ENCODE measurements around the gene PPARA.

The PPARA gene

DNA sequence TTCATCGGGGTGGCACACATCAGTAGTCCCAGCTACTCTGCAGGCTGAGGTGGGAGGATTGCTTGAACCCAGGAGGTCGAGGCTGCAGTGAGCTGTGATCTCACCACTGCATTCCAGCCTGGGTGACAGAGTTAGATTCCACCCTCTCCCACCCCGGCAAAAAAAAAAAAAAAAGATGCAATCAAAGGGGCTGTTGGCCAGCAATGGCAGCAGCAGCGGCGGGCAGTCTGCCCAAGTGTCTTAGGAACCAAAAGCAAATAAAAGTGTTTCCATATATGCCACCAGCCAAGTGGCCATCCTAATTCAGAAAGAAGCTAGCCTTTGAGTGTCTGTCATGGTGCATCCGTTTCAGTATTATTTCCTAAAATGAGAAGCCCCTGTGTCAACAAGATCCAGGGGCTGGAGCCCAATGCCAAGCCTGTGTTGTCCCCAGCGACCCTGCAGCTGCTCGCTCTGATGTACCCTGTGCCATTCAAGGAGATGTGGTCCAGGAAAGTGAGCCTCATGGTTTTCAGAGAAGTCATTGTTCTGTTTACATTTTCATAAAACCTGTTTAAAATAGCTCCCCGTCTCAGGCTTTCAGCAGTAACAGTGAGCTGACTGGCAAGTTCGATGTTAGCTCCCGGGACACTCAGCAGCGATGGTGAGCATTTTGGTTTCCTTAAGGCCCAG is 87.3 kb downstream of the PPARA start:
- TF ChIP-seq POLR2A (IDR thresholded peaks at IDR 0.05; ENCODE audit: low read depth, low read length): no peak
- TF ChIP-seq TAF1 (IDR thresholded peaks at IDR 0.05; ENCODE audit: borderline replicate concordance, low read depth, low read length): no peak
- no peak for TF ChIP-seq POLR2AphosphoS5 (IDR thresholded peaks at IDR 0.05; ENCODE audit: low read depth, low read length)

DNA sequence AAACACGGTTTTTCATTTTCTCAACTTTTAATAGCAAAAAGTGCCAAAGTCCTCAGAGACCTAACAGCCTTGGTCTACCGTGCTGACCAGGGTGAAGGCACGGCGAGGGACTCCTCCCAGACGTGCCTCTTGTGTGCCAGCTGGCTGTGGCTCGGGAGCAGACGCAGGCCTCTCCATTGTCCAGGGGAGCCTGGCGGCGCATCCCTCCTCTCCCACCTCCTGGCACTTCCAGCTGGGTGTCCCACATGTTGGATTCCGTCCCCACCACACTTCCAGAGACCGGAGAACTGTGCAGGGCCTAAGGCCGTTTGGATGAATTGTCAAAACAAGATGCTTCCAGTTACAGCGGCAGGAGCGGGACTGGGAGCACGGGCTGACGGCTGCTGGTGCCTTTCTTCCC is 88.2 kb downstream of the PPARA start:
- no peak for DNase-seq (ENCODE audit: insufficient read length)
- TF ChIP-seq TAF1 (IDR thresholded peaks at IDR 0.05; ENCODE audit: borderline replicate concordance, low read depth, low read length): no peak
- no peak for FAIRE-seq

More for the DNA sequence above, 87.3 kb downstream of the PPARA start:
- DNase-seq (ENCODE audit: insufficient read length) (no peak), FAIRE-seq (no peak)

DNA sequence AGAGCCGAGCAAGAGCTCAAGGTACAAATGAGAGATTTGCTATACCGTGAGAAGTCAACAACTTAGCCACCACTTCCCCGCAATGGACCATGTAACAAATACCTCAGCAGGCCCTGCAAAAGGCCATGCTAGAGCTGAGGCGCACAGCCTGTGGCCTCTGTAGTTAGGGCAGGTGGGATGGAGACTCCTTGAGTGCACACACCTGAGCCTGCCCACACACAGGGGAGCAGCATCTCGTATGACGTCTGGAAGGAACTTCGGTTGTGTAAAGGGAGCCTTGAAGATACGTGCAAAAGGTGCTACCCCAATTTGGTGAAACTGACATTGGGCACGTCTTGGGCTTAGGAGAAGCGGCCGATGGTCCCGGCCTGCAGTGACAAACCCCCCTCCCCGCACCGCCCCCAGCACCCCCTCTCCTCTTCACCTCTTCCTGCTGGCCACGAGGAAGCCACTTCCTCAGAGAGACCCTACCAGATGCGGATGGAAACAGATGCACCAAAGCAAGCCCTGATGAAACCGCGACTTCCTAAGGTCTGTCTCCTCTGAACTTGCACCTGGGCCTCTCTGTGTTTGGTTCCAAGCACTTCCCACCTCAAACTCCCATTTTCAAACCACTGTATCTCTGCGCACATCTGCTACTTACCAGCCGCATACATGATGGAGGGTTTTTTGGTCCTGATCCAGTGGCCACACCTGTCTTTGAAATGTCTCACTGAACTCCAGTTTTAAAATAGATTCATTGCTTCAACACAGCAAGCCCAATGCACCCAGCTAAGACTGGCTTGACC is 89.1 kb downstream of the PPARA start:
- DNase-seq (ENCODE audit: insufficient read length): no peak
- TF ChIP-seq TAF1 (IDR thresholded peaks at IDR 0.05; ENCODE audit: borderline replicate concordance, low read depth, low read length) (no peak), POLR2AphosphoS5 (IDR thresholded peaks at IDR 0.05; ENCODE audit: low read depth, low read length) (no peak), POLR2A (IDR thresholded peaks at IDR 0.05; ENCODE audit: low read depth, low read length) (no peak)
- FAIRE-seq: no peak

DNA sequence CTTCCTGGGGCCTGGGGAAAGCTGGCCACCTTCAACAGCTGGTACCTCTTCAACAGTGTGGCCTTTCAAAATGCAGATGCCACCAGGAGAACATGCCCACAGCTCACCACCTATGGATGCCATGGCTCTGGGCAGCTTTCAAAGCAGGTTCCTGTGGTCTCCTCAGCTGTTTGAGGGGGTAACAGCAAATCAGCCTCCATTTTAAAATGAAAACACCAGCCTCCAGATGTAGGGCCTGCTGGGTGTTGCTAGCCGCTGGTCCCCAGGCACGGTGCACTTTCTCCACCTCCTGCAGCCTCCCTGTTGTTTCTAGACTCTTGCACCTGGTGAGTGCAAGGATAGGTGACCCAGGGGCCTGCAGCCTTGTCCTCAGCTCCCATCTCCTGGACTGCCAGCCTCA is 89.7 kb downstream of the PPARA start:
- no peak for DNase-seq (ENCODE audit: insufficient read length)
- FAIRE-seq: no peak
- TF ChIP-seq POLR2A (IDR thresholded peaks at IDR 0.05; ENCODE audit: low read depth, low read length): no peak
- no peak for TF ChIP-seq POLR2AphosphoS5 (IDR thresholded peaks at IDR 0.05; ENCODE audit: low read depth, low read length)
- no peak for TF ChIP-seq TAF1 (IDR thresholded peaks at IDR 0.05; ENCODE audit: borderline replicate concordance, low read depth, low read length)

DNA sequence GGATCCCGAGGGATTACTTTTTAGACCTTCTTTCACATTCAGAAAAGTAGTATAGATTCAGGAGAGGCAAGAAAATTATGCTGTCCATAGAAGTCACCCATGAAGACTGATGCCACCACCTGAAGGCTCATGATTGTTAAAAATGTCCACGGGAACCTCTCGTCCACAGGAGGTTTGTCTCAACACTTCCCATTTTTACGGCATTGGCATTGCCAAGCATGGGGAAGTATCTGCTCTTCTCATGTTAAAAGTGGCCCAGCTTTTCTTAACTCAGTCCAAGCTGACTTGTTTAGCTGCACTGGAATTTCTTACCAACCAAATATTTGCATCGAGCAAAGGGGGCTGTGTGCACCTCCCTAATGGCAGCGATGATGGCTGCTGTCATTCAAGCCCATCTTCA is 90.2 kb downstream of the PPARA start:
- DNase-seq (ENCODE audit: insufficient read length) (no peak), FAIRE-seq (no peak)
- no peak for TF ChIP-seq TAF1 (IDR thresholded peaks at IDR 0.05; ENCODE audit: borderline replicate concordance, low read depth, low read length)
- no peak for TF ChIP-seq POLR2AphosphoS5 (IDR thresholded peaks at IDR 0.05; ENCODE audit: low read depth, low read length)
- no peak for TF ChIP-seq POLR2A (IDR thresholded peaks at IDR 0.05; ENCODE audit: low read depth, low read length)

DNA sequence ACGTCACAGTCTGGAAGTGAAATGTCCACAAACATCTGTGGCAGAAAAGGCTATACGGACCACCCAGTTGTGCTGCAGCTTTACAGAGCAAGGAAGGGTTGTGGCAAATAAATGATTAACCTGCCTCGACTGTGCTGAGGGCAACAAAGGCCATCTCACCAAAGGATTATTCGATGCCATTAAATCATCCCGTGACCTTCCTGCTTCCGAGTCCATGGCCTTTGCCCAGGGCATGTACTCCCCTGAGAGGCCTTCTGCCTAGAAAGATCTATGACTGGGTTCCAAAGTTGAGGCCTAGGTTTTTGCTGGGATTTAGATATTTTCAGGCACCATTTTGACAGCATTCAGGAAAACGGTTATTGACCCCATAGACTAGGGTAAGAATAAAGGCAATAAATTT is 90.6 kb downstream of the PPARA start:
- FAIRE-seq: no peak
- TF ChIP-seq POLR2AphosphoS5 (IDR thresholded peaks at IDR 0.05; ENCODE audit: low read depth, low read length): no peak
- TF ChIP-seq TAF1 (IDR thresholded peaks at IDR 0.05; ENCODE audit: borderline replicate concordance, low read depth, low read length): no peak
- no peak for TF ChIP-seq POLR2A (IDR thresholded peaks at IDR 0.05; ENCODE audit: low read depth, low read length)
- DNase-seq (ENCODE audit: insufficient read length): no peak

DNA sequence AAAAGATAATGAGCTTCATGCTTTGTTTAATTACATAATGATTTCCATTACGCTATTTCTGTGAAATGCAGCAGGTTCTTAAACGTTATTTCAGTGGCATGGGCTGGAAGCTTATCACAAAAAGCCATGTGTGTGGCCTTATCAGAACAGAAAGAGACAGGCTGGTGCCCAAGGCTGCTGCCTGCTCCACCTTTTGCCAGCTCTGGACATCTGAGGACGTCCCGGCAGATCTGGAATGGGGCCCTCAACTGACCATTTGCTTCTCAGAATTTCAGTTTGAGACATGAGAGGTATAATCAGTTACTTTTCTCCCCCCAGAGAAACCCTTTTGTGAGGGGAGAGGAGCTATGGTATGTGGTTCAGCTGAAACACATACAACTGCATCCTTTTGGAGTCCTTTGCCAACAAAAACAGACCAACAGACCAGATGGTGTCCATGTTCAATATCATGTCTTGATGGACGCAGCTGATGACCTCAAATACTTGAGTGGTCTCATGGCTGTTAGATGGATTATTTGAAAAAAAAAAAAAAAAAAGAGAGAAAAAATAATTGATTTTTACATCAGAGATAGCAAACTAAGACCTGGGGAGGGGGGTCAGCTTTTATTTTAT is 91.2 kb downstream of the PPARA start:
- FAIRE-seq: no peak
- no peak for DNase-seq (ENCODE audit: insufficient read length)
- TF ChIP-seq TAF1 (IDR thresholded peaks at IDR 0.05; ENCODE audit: borderline replicate concordance, low read depth, low read length) (no peak), POLR2AphosphoS5 (IDR thresholded peaks at IDR 0.05; ENCODE audit: low read depth, low read length) (no peak), POLR2A (IDR thresholded peaks at IDR 0.05; ENCODE audit: low read depth, low read length) (no peak)

DNA sequence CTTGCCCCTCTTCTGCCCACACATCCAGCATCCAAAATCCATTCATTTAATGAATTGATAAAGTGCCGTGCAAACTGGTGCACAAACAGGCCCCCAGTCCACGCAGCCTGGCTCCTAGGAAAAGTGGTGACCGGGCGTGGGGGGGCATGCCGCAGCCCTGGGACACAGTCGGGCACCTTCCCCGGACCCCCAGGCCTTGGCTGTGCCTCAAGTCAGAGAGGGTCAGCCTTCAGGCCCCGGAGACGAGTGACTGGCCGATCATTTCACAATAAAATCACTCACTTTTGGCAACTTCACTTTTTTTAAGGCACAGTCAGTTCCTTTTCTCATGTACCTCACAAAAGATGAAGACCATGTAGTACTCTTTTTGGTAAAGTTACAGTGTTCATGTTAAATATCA is 91.8 kb downstream of the PPARA start:
- DNase-seq (ENCODE audit: insufficient read length): no peak
- no peak for FAIRE-seq

DNA sequence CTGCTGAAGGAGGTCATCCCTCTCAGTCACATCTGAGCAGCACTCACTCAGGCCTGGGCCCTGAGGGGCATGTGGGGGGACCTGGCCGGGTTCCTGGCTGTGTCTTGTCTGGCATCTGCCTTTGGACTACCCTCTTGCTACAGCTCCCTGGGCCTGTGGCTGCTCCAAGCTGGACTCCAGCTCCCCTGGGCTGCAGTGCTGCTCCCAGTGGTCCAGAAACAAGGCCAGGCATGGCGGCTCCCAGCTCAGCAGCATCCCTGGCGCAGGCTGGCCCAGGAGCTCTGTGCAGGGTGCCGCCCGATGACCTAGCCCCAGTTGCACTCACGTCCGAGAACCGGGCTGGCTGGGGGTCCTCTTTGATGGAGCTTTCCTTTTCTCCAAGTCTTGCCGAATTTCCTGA is 94.4 kb downstream of the PPARA start:
- TF ChIP-seq TAF1 (IDR thresholded peaks at IDR 0.05; ENCODE audit: borderline replicate concordance, low read depth, low read length): no peak
- no peak for FAIRE-seq
- DNase-seq (ENCODE audit: insufficient read length): no peak

More for the DNA sequence above, 91.8 kb downstream of the PPARA start:
- TF ChIP-seq POLR2A (IDR thresholded peaks at IDR 0.05; ENCODE audit: low read depth, low read length) (no peak), POLR2AphosphoS5 (IDR thresholded peaks at IDR 0.05; ENCODE audit: low read depth, low read length) (no peak), TAF1 (IDR thresholded peaks at IDR 0.05; ENCODE audit: borderline replicate concordance, low read depth, low read length) (no peak)

DNA sequence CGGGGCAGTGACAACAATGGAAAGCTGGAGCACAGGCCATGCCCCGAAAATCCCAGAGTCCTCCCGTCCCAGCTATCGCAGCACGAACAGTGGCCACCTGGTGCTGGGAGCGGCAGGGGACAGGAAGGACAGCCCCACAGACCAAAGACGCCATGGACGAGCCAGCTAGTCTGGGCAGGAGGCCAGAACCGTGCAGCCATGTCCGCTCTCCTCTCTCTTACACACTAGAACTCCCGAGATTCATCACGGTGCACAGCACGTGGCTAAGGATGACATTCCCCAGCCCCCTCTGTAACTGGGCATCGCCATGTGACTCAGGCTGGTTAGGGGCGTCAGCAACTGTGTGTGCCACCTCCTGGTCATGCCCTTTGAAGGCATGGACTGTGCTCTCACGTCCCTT is 95.2 kb downstream of the PPARA start:
- TF ChIP-seq POLR2A (IDR thresholded peaks at IDR 0.05; ENCODE audit: low read depth, low read length) (no peak), TAF1 (IDR thresholded peaks at IDR 0.05; ENCODE audit: borderline replicate concordance, low read depth, low read length) (no peak), POLR2AphosphoS5 (IDR thresholded peaks at IDR 0.05; ENCODE audit: low read depth, low read length) (no peak)
- no peak for DNase-seq (ENCODE audit: insufficient read length)
- FAIRE-seq: no peak

DNA sequence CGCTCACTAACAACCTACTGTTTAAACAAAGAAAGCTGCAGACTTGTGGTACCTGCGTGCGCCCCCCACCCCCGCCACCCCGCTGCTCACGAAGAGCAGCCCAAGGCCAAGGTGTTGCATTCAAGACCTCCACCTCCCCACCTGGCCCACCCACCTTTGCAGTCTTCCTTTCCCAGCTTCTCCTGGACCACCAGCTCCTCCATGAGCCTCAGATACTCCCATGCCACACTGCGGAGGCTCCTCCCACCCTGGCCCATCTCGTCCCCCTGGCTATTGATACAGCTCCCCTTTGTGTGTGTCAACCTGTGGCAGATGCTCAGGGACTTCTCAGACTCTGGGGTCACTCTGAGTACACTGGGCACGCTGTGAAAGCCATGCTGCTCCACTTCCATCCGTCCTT is 95.9 kb downstream of the PPARA start:
- no peak for DNase-seq (ENCODE audit: insufficient read length)
- no peak for FAIRE-seq
- TF ChIP-seq TAF1 (IDR thresholded peaks at IDR 0.05; ENCODE audit: borderline replicate concordance, low read depth, low read length): no peak
- no peak for TF ChIP-seq POLR2A (IDR thresholded peaks at IDR 0.05; ENCODE audit: low read depth, low read length)
- TF ChIP-seq POLR2AphosphoS5 (IDR thresholded peaks at IDR 0.05; ENCODE audit: low read depth, low read length): no peak

DNA sequence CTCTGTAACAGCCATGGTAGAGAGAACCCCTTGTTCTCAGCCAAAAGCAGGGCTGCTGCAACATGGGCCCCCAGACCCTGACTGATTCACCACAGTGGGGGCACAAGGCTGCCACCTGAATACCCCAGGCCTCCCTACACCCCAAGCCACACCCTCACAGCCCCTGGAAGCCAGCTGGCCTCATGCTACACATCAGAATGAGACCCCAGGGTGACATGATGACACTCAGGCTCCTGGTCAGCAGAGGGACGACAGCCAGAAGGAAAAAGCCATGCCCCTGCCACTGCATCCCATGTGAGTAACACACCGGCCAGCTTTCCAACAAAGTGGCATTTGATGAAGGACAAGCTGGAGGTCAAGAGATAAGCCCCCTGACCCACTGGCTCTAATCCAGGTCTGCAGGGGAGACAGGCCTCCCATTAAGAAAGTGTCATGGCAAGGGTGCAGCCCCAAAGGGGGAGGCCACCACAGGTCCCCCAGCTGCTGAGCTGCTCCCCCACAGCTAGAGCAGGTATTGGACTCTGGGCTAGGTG is 97.2 kb downstream of the PPARA start:
- no peak for TF ChIP-seq POLR2AphosphoS5 (IDR thresholded peaks at IDR 0.05; ENCODE audit: low read depth, low read length)
- no peak for TF ChIP-seq POLR2A (IDR thresholded peaks at IDR 0.05; ENCODE audit: low read depth, low read length)
- no peak for TF ChIP-seq TAF1 (IDR thresholded peaks at IDR 0.05; ENCODE audit: borderline replicate concordance, low read depth, low read length)
- no peak for DNase-seq (ENCODE audit: insufficient read length)
- FAIRE-seq: no peak

Data from GM12892 (cell line).